K562 treated with DMSO at 1 percent for 4 hours (cell line): ENCODE measurements around the gene PLA2G2C. TPM values are rescaled to one million over a fixed set of nuclear protein-coding genes. Genes with fewer than 3 reads are reported as not detected.

Source experiments
- total RNA-seq: library from RNA; unstranded; fragments of 300-600 nt; gene quantifications from 2 replicates; pipeline ENCODE4 v1.2.3, GENCODE V29; 2022; ENCODE audit not compliant: insufficient read depth

Gene PLA2G2C
- total RNA-seq = 0.61 and 0.82 TPM in 2 replicates

GRCh38 chr1:20185834-20186782 is at the start of gene PLA2G2C, which contains the start of gene UBXN10:
TSS of gene PLA2G2C (minus strand) at chr1:20186518. CDS start at chr1:20177363, 9,155 bp downstream.
TSS of gene UBXN10 (plus strand) at chr1:20186096. CDS start at chr1:20190562, 4,466 bp downstream.

GRCh38 chr1:20138961-20139550 is 47.3 kb downstream of the PLA2G2C start, which contains the start of gene PLA2G2F:
TSS of gene PLA2G2F (plus strand) at chr1:20139323. CDS start at chr1:20139428, 105 bp downstream.

GRCh38 chr1:20119347-20119746 is 67.0 kb downstream of the PLA2G2C start, which contains the start of gene PLA2G2D:
TSS of gene PLA2G2D (minus strand) at chr1:20119536. CDS start at chr1:20119498, 38 bp downstream.

Other genes with a start within 250 kb of the PLA2G2C start
- not detected in 2 replicates for gene PLA2G2A, start 206.9 kb downstream of the PLA2G2C start, total RNA-seq
- gene PLA2G5, start 116.3 kb downstream of the PLA2G2C start, total RNA-seq = not detected in 2 replicates
- gene PLA2G2D, start 67.0 kb downstream of the PLA2G2C start, total RNA-seq = not detected in 2 replicates
- gene PLA2G2F, start 47.2 kb downstream of the PLA2G2C start, total RNA-seq = not detected in 2 replicates
- 3.1 and 4.3 TPM in 2 replicates for gene UBXN10, start 422 bp downstream of the PLA2G2C start, total RNA-seq
- gene VWA5B1, start 104.4 kb upstream of the PLA2G2C start, total RNA-seq = not detected in 2 replicates